HG03280 (cell line): Measurements from ENCODE around the gene LMOD1.

Source experiments
- ATAC-seq: cut with Tn5 transposase; IDR thresholded peaks from one replicate; pipeline ENCODE4 v1.9.1; 2021; ENCODE audit warnings: mild to moderate bottlenecking, moderate library complexity; ENCODE audit not compliant: unreplicated experiment

LMOD1 gene

GRCh38 chr1:201895120-201895665, 51.2 kb downstream of the LMOD1 start:
- no peak for ATAC-seq

GRCh38 chr1:201894343-201895119, 51.8 kb downstream of the LMOD1 start:
- ATAC-seq, result no peak

- ATAC-seq, result no peak
Observed at GRCh38 chr1:201893431-201893830, 52.9 kb downstream of the LMOD1 start.

- ATAC-seq, result no peak
Observed at GRCh38 chr1:201892211-201892610, 54.1 kb downstream of the LMOD1 start.

- ATAC-seq, result no peak
Observed at GRCh38 chr1:201891451-201892045, 54.8 kb downstream of the LMOD1 start.

GRCh38 chr1:201890806-201891450, 55.4 kb downstream of the LMOD1 start:
- no peak for ATAC-seq

GRCh38 chr1:201890223-201890622, 56.1 kb downstream of the LMOD1 start:
- no peak for ATAC-seq

GRCh38 chr1:201889090-201889968, 57.0 kb downstream of the LMOD1 start:
- no peak for ATAC-seq

- ATAC-seq, result no peak
Observed at GRCh38 chr1:201888282-201889089, 57.9 kb downstream of the LMOD1 start, which contains the start of gene SHISA4. Gene SHISA4 (plus strand): TSS chr1:201888898. CDS start chr1:201888995, 97 bp downstream.

GRCh38 chr1:201887116-201887866, 59.1 kb downstream of the LMOD1 start:
- no peak for ATAC-seq

GRCh38 chr1:201886103-201886885, 60.1 kb downstream of the LMOD1 start:
- ATAC-seq, result no peak

- ATAC-seq, result no peak
Observed at GRCh38 chr1:201885531-201886075, 60.7 kb downstream of the LMOD1 start.

GRCh38 chr1:201884425-201884824, 61.9 kb downstream of the LMOD1 start:
- no peak for ATAC-seq

GRCh38 chr1:201883786-201884185, 62.6 kb downstream of the LMOD1 start:
- ATAC-seq, result no peak

- no peak for ATAC-seq
Observed at GRCh38 chr1:201883266-201883665, 63.1 kb downstream of the LMOD1 start.

GRCh38 chr1:201882665-201883132, 63.6 kb downstream of the LMOD1 start:
- no peak for ATAC-seq

GRCh38 chr1:201881617-201882016, 64.7 kb downstream of the LMOD1 start:
- no peak for ATAC-seq
